K562 (cell line): ENCODE data around the gene SCPEP1.

Experiments used
- BCOR ChIP-seq: fragments of 450-650 bp; IDR thresholded peaks from 2 replicates; pipeline ENCODE4 v1.6.1; 2016
- BRD4 ChIP-seq: fragments of 200-600 bp; sonication (generic); IDR thresholded peaks from 2 replicates; pipeline ENCODE4 v1.6.1; 2017; ENCODE audit warnings: inconsistent platforms
- NBN ChIP-seq: fragments of 450-650 bp; IDR thresholded peaks from 2 replicates; pipeline ENCODE4 v1.6.1; 2016; ENCODE audit warnings: low read depth, mild to moderate bottlenecking

GRCh38 chr17:57037411-57037810 lies 59.5 kb downstream of the SCPEP1 start:
- no peak for TF ChIP-seq BRD4
- TF ChIP-seq NBN: no peak
- no peak for TF ChIP-seq BCOR
